DOHH2 (cell line): ENCODE results near the gene CRYGD.

Experiments
- EZH2phosphoT487 ChIP-seq: fragments of 200-600 bp; sonication (generic); IDR thresholded peaks from 2 replicates; pipeline ENCODE4 v1.6.1; 2017; ENCODE audit warnings: borderline replicate concordance, mild to moderate bottlenecking, antibody characterized with exemption, low read length, moderate library complexity, mixed read lengths
- TF ChIP-seq, protein P1 (sequence below): fragments of 200-600 bp; sonication (generic); IDR thresholded peaks from one replicate; pipeline ENCODE4 v1.5.1; 2014; ENCODE audit warnings: antibody characterized with exemption, mild to moderate bottlenecking, low read depth, low read length; ENCODE audit not compliant: poor library complexity, severe bottlenecking

- TF ChIP-seq, protein P1, sequence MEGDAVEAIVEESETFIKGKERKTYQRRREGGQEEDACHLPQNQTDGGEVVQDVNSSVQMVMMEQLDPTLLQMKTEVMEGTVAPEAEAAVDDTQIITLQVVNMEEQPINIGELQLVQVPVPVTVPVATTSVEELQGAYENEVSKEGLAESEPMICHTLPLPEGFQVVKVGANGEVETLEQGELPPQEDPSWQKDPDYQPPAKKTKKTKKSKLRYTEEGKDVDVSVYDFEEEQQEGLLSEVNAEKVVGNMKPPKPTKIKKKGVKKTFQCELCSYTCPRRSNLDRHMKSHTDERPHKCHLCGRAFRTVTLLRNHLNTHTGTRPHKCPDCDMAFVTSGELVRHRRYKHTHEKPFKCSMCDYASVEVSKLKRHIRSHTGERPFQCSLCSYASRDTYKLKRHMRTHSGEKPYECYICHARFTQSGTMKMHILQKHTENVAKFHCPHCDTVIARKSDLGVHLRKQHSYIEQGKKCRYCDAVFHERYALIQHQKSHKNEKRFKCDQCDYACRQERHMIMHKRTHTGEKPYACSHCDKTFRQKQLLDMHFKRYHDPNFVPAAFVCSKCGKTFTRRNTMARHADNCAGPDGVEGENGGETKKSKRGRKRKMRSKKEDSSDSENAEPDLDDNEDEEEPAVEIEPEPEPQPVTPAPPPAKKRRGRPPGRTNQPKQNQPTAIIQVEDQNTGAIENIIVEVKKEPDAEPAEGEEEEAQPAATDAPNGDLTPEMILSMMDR: no peak
- TF ChIP-seq EZH2phosphoT487: no peak
These were observed 28.2 kb downstream of the CRYGD start for GRCh38 chr2:208096080-208096479.
